Hepatocyte (in vitro differentiated cells): ENCODE results near the gene FAF1. TPM values are rescaled to one million over a fixed set of nuclear protein-coding genes. Genes with fewer than 3 reads are reported as not detected.

Source experiments
- DNase-seq: peaks from one replicate; pipeline ENCODE4 v3.0.0-alpha.2; 2016; ENCODE audit warnings: low spot score
- H2AFZ ChIP-seq: fragments of 200-600 bp; sonication (generic); 2 replicates; pipeline ENCODE4 v1.6.0; 2016; ENCODE audit warnings: antibody characterized with exemption, mild to moderate bottlenecking
- H3K27ac ChIP-seq: fragments of 200-600 bp; sonication (generic); 2 replicates; pipeline ENCODE4 v1.5.1; 2016; ENCODE audit warnings: mild to moderate bottlenecking
- H3K27me3 ChIP-seq: fragments of 200-600 bp; sonication (generic); 2 replicates; pipeline ENCODE4 v1.6.1; 2016
- H3K36me3 ChIP-seq: fragments of 200-600 bp; sonication (generic); replicated peaks from 2 replicates; pipeline ENCODE4 v1.5.1; 2016; ENCODE audit warnings: low read depth; ENCODE audit not compliant: insufficient read depth
- H3K4me1 ChIP-seq: fragments of 200-600 bp; sonication (generic); 2 replicates; pipeline ENCODE4 v1.5.1; 2016; ENCODE audit warnings: mild to moderate bottlenecking, moderate library complexity; ENCODE audit not compliant: insufficient read depth
- H3K4me2 ChIP-seq: fragments of 200-600 bp; sonication (generic); 2 replicates; pipeline ENCODE4 v1.6.0; 2016
- H3K4me3 ChIP-seq: fragments of 200-600 bp; sonication (generic); 2 replicates; pipeline ENCODE4 v1.5.1; 2016; ENCODE audit warnings: mild to moderate bottlenecking
- H3K79me2 ChIP-seq: fragments of 200-600 bp; sonication (generic); 2 replicates; pipeline ENCODE4 v1.6.0; 2017; ENCODE audit warnings: mild to moderate bottlenecking
- H3K9me2 ChIP-seq: fragments of 200-600 bp; sonication (generic); replicated peaks from 2 replicates; pipeline ENCODE4 v1.6.0; 2017; ENCODE audit warnings: mild to moderate bottlenecking; ENCODE audit not compliant: insufficient read depth
- H3K9me3 ChIP-seq: fragments of 200-600 bp; sonication (generic); 2 replicates; pipeline ENCODE4 v1.5.1; 2016; ENCODE audit warnings: low read depth, mild to moderate bottlenecking
- H4K20me1 ChIP-seq: fragments of 200-600 bp; sonication (generic); 2 replicates; pipeline ENCODE4 v1.6.0; 2016; ENCODE audit warnings: mild to moderate bottlenecking; ENCODE audit not compliant: insufficient read depth, poor library complexity, severe bottlenecking
- CTCF ChIP-seq: fragments of 200-600 bp; sonication (generic); IDR thresholded peaks from 2 replicates; pipeline ENCODE4 v1.5.1; 2016; ENCODE audit warnings: antibody characterized with exemption, mild to moderate bottlenecking; ENCODE audit not compliant: poor library complexity
- EZH2 ChIP-seq: fragments of 200-600 bp; sonication (generic); IDR thresholded peaks from 2 replicates; pipeline ENCODE4 v1.6.1; 2016; ENCODE audit warnings: antibody characterized with exemption, mild to moderate bottlenecking, borderline replicate concordance
- EZH2phosphoT487 ChIP-seq: fragments of 200-600 bp; sonication (generic); IDR thresholded peaks from one replicate; pipeline ENCODE4 v1.6.1; 2018; ENCODE audit warnings: antibody characterized with exemption, mild to moderate bottlenecking, low read depth, moderate library complexity; ENCODE audit not compliant: unreplicated experiment, severe bottlenecking
- WGBS: methylation state at CpG from one replicate; pipeline ENCODE4 v1.1.6; 2016; ENCODE audit warnings: low lambda C conversion rate; ENCODE audit errors: missing lambda C conversion rate; 5-methylcytosine and 5-hydroxymethylcytosine counted together
- polyA plus RNA-seq: library from polyadenylated mRNA; unstranded; fragments of >200 nt; fragmentation: Nextera tagmentation; extraction: Ambion mirVana; gene quantifications from 2 replicates; pipeline ENCODE4 v1.2.1, GENCODE V29; 2016
- total RNA-seq: library from RNA; depleted of rRNA; stranded (reverse); fragments of >200 nt; gene quantifications from 2 replicates; pipeline ENCODE4 v1.2.3, GENCODE V29; 2014

Gene FAF1
- total and polyA plus RNA-seq, 2 experiments from 2014 or later: 25.7 to 35.5 TPM

GRCh38 chr1:50419907-50420677, 540.0 kb downstream of the FAF1 start:
- H3K79me2 ChIP-seq: no peaks in the 10 kb centered on the region
- peaks cover 98% of the 10 kb centered on the region for H3K27me3 ChIP-seq
- no peak for DNase-seq
- no peaks in the 10 kb centered on the region for H3K9me2 ChIP-seq
- no peaks in the 10 kb centered on the region for H4K20me1 ChIP-seq
- peak; percentile 83 for TF ChIP-seq EZH2phosphoT487
- no peak for TF ChIP-seq CTCF
- TF ChIP-seq EZH2: peak; percentile 69
- H3K9me3 ChIP-seq: no peaks in the 10 kb centered on the region
- H2AFZ ChIP-seq: no peak overlapping the region
- no peak overlapping the region for H3K27ac ChIP-seq
- WGBS: 15% methylated on average over 21 of the region's 21 CpGs
- H3K4me1 ChIP-seq: peaks cover 40% of the 10 kb centered on the region
- H3K4me3 ChIP-seq: no peak overlapping the region
- peak overlapping the region; percentile 73 for H3K4me2 ChIP-seq
- no peaks in the 10 kb centered on the region for H3K36me3 ChIP-seq

- no peaks in the 10 kb centered on the region for H3K9me3 ChIP-seq
- H3K4me3 ChIP-seq: no peak overlapping the region
- 4% methylated on average over 60 of the region's 60 CpGs for WGBS
- no peaks in the 10 kb centered on the region for H4K20me1 ChIP-seq
- peak overlapping the region; percentile 86 for H3K4me2 ChIP-seq
- H3K27ac ChIP-seq: no peak overlapping the region
- peaks cover 36% of the 10 kb centered on the region for H3K4me1 ChIP-seq
- no peaks in the 10 kb centered on the region for H3K36me3 ChIP-seq
- DNase-seq: no peak
- H3K27me3 ChIP-seq: peaks cover 98% of the 10 kb centered on the region
- H3K9me2 ChIP-seq: no peaks in the 10 kb centered on the region
- no peaks in the 10 kb centered on the region for H3K79me2 ChIP-seq
- H2AFZ ChIP-seq: peak overlapping the region; percentile 19
- no peak for TF ChIP-seq EZH2phosphoT487
- TF ChIP-seq EZH2: peak; percentile 53
Measured at GRCh38 chr1:50419192-50419906, 540.7 kb downstream of the FAF1 start.

GRCh38 chr1:50418600-50419109, 541.4 kb downstream of the FAF1 start:
- Histone ChIP-seq H3K79me2 (no peaks in the 10 kb centered on the region), H3K9me2 (no peaks in the 10 kb centered on the region), H2AFZ (no peak overlapping the region), H3K4me3 (peak overlapping the region; percentile 16), H3K4me1 (peaks cover 29% of the 10 kb centered on the region), H3K36me3 (no peaks in the 10 kb centered on the region), H4K20me1 (no peaks in the 10 kb centered on the region), H3K4me2 (peak overlapping the region; percentile 86), H3K27me3 (peaks cover 98% of the 10 kb centered on the region), H3K27ac (no peak overlapping the region), H3K9me3 (no peaks in the 10 kb centered on the region)
- no peak for DNase-seq
- WGBS: 2% methylated on average over 44 of the region's 64 CpGs
- TF ChIP-seq EZH2phosphoT487 (peak; percentile 75), CTCF (no peak), EZH2 (peak; percentile 97)
